HG03575 (cell line): ENCODE measurements around the gene SLC6A17.

Experiments
- ATAC-seq: cut with Tn5 transposase; IDR thresholded peaks from one replicate; pipeline ENCODE4 v1.9.1; 2021; ENCODE audit not compliant: unreplicated experiment, insufficient number of reproducible peaks, low FRiP score; ENCODE audit errors: extremely low read depth

The SLC6A17 gene

GRCh38 chr1:110196917-110197765 lies 46.8 kb downstream of the SLC6A17 start:
- no peak for ATAC-seq

DNA sequence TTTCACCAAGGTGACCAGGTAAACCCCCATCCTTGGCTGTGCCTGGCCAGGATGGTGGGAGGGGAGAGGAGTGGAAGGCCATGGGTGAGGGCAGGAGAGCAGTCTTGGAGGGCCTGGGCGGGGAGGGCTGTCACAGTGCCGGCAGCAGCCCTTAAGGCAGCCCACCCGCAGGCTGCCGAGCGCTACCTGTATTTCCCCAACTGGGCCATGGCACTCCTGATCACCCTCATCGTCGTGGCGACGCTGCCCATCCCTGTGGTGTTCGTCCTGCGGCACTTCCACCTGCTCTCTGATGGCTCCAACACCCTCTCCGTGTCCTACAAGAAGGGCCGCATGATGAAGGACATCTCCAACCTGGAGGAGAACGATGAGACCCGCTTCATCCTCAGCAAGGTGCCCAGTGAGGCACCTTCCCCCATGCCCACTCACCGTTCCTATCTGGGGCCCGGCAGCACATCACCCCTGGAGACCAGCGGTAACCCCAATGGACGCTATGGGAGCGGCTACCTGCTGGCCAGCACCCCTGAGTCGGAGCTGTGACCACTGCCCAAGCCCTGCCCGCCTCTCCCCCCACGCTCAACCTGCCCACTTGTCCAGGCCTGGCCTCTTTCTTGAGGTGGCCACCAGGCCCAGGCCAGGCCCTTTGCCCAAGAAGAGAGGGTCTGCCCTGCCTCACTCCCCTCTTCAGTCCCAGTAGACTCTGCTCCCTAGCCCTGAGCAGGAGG lies 47.8 kb downstream of the SLC6A17 start:
- no peak for ATAC-seq

DNA sequence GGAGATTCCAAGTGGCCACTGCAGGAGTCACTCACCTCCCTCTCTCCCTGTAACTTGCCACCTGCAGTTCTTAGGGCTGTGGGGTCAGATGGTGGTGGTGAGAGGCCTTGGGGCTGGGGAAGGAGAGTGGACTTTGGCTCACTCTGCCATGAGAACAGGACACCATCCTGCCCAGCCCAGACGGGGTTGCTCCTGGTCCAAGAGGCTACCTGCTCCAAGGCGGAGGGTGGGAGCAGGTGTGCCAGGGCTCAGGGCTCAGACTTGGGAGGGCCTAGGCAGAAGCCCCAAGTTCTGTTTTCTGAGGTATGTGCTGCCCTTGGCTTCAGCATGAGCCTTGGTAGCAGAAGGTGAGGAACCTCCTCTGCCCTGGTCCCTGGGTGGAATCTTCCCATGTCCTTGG lies 48.5 kb downstream of the SLC6A17 start:
- no peak for ATAC-seq

- ATAC-seq = no peak
Observed at GRCh38 chr1:110200190-110200589, 49.9 kb downstream of the SLC6A17 start.

- ATAC-seq = no peak
Observed at GRCh38 chr1:110200666-110201065, 50.4 kb downstream of the SLC6A17 start.

DNA sequence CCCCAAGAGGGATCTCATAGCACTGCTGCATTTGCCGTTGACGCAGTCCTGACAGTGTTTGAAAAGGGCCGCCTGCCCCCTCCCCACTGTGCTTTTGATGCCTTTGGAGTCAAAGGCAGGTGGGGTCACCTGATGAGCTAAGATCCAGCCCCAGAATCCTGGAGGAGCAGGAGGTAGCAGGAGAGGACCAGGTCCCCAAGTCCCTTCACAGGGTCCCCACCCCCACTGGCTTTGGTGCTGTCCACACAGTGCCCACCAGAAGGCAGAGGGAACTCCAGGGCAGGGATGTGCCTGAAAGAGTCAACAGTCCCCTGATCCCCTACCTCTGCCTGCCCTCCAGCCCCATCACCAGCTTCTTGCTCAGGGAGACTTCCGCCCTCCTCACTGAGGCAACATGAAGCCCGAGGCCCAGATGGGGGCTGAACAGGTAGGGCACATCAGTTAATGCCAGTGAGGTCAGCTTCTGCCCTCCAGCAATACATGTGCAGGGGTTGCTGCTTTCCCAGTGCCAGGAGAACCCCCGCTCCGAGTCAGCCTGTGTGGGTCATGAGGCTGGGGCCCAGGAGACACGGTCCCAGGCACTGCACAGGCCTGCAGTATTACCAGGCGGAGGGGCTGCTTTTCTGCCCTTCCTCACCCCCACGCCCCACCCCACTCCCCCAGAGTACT lies 51.0 kb downstream of the SLC6A17 start:
- ATAC-seq = no peak

- no peak for ATAC-seq
Observed at GRCh38 chr1:110203021-110203661, 52.8 kb downstream of the SLC6A17 start.

DNA sequence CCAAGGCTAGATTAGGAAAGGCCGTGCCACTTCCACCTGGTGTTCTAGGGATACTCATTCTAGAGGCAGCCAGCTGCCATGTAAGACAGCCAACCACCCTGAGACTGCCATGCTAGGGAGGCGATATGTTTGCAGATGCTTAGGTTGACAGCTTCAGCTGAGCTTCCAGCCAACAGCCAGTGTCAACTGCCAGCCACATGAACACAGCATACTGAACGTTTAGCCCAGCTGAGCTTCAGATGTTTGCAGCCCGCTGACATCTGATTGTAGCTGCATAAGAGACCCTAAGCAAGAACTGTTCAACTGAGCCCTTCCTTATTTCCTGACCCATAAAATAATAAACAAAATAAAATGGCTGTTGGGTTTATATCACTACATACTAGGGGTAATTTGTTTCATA lies 54.9 kb downstream of the SLC6A17 start:
- ATAC-seq = no peak

- ATAC-seq = no peak
Observed at GRCh38 chr1:110205591-110206155, 55.4 kb downstream of the SLC6A17 start.

- ATAC-seq = no peak
Observed at GRCh38 chr1:110206261-110206920, 56.1 kb downstream of the SLC6A17 start.

DNA sequence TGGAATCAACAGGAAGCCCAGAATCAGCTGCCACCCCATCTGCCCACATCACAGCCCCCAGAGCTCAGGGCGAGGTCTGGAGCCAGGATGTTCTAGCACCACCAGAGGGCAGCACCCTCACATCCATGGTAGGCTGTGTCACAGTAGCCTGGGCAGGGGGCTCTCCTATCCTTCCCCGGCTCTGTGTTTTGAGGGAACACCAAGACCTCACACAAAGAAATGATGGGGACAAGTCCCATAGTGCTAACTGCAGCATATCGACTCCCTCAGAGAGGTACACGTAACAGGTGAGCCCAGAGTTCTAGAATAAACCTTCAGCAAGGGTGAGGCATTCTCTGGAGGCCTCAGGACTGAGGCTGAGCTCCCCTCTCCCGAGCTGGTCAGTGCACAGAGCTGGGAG lies 57.5 kb downstream of the SLC6A17 start:
- no peak for ATAC-seq

DNA sequence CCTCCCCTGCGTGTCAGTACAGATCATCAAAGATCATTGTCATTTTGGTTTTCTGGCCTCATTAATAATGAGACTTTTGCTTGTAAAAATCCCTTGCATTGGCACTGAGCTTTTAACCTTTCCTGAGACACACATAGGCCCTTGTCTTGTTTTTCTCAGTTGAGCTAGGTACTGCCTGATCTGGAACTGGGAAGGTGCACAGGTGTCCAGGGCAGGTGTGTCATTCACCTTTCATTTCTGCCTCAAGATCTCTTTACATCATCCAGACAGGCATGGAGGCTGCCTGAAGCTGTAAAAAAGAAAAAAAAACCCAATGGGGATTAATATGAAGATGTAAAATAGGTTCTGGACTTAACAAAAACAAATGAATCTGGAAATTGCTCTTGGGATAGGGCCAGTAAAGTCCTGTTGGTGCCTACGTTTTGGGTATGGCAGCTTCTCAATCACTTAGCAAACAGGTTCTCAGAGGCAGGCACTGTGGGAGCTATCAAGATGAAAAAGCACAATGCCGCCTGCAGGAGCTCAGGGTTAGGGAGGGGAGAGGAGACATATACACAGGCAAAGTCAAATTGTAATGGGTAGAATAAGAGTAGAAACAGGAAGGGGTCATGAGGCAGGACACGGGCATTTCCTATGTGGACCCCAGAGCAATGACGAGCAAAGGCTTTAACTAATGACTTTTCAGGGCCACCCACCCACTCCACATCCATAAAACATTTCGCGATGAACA lies 58.8 kb downstream of the SLC6A17 start:
- no peak for ATAC-seq

- no peak for ATAC-seq
Observed at GRCh38 chr1:110209715-110210603, 59.7 kb downstream of the SLC6A17 start, which contains the start of gene KCNC4. Gene KCNC4 (plus strand): TSS chr1:110210314. CDS start chr1:110211500, 1,186 bp downstream.

- ATAC-seq = no peak
Observed at GRCh38 chr1:110210604-110211495, 60.6 kb downstream of the SLC6A17 start.

- ATAC-seq = no peak
Observed at GRCh38 chr1:110211496-110212168, 61.3 kb downstream of the SLC6A17 start.
